K562 (cell line): Measurements from ENCODE around the gene FAM50A.

Experiments
- SMAD3 ChIP-seq: fragments of 450-650 bp; formaldehyde crosslinking; conservative IDR thresholded peaks from 2 replicates; pipeline ENCODE4 v1.4.0; 2020; ENCODE audit warnings: mild to moderate bottlenecking
- SMAD4 ChIP-seq: fragments of 250-450 bp; sonication (Bioruptor Pico); conservative IDR thresholded peaks from 2 replicates; pipeline ENCODE4 v1.8.0; 2021; ENCODE audit warnings: inconsistent platforms, mild to moderate bottlenecking, moderate library complexity
- TARDBP ChIP-seq: fragments of 450-650 bp; IDR thresholded peaks from 2 replicates; pipeline ENCODE4 v1.6.1; 2016
- TF ChIP-seq, protein P1 (sequence below), 3 experiments: IDR thresholded peaks in 2 of 3; conservative IDR thresholded peaks in 1 of 3; 2 replicates each; pipeline ENCODE4 v1.5.1; 2011 to 2012; ENCODE audit warnings: low read length in 3 of 3, mild to moderate bottlenecking in 3 of 3, control low read depth in 2 of 3, improper control_type of control experiment in 1 of 3, inconsistent platforms in 1 of 3, low read depth in 1 of 3, mixed read lengths in 1 of 3, moderate library complexity in 1 of 3; ENCODE audit not compliant: insufficient read depth in 2 of 3
- TF ChIP-seq, protein P2 (sequence below), 2 experiments: fragments of 450-650 bp; conservative IDR thresholded peaks; 2 replicates each; pipeline ENCODE4 v1.6.1; 2017; ENCODE audit warnings: mild to moderate bottlenecking in 2 of 2, moderate library complexity in 2 of 2

DNA sequence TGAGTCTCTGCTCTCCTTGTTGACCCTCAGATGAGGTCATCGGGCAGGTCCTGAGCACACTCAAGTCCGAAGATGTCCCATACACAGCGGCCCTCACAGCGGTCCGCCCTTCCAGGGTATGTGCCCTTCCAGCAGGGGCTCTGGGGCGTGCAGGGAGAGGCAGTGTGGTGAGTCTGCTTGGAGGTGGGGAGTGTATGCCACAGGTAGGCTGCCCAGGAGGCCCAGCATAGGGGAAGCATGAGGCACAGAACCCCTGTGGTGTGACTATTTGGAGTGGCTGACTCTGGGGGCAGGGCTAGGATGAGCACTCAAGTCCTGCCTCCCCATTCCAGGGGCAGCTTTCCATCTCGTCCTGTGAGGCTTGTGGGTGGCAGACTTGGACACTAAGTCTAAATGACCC is 10.3 kb upstream of the FAM50A start:
- TF ChIP-seq SMAD4 (CRISPR knock-in tag) (no peak), TARDBP (no peak), SMAD3 (no peak)
- TF ChIP-seq, protein P1, sequence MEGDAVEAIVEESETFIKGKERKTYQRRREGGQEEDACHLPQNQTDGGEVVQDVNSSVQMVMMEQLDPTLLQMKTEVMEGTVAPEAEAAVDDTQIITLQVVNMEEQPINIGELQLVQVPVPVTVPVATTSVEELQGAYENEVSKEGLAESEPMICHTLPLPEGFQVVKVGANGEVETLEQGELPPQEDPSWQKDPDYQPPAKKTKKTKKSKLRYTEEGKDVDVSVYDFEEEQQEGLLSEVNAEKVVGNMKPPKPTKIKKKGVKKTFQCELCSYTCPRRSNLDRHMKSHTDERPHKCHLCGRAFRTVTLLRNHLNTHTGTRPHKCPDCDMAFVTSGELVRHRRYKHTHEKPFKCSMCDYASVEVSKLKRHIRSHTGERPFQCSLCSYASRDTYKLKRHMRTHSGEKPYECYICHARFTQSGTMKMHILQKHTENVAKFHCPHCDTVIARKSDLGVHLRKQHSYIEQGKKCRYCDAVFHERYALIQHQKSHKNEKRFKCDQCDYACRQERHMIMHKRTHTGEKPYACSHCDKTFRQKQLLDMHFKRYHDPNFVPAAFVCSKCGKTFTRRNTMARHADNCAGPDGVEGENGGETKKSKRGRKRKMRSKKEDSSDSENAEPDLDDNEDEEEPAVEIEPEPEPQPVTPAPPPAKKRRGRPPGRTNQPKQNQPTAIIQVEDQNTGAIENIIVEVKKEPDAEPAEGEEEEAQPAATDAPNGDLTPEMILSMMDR (IDR thresholded peaks at IDR 0.05 in 2 of 3, conservative IDR thresholded peaks at IDR 0.05 in 1 of 3; ENCODE audit: insufficient read depth in 2 of 3, low read depth in 1 of 3, low read length in 3 of 3) = no peak
- TF ChIP-seq, protein P2, sequence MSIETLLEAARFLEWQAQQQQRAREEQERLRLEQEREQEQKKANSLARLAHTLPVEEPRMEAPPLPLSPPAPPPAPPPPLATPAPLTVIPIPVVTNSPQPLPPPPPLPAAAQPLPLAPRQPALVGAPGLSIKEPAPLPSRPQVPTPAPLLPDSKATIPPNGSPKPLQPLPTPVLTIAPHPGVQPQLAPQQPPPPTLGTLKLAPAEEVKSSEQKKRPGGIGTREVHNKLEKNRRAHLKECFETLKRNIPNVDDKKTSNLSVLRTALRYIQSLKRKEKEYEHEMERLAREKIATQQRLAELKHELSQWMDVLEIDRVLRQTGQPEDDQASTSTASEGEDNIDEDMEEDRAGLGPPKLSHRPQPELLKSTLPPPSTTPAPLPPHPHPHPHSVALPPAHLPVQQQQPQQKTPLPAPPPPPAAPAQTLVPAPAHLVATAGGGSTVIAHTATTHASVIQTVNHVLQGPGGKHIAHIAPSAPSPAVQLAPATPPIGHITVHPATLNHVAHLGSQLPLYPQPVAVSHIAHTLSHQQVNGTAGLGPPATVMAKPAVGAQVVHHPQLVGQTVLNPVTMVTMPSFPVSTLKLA (conservative IDR thresholded peaks at IDR 0.05) = no peak
